OCI-LY3 (cell line): ENCODE measurements around the gene MAN1A1.

Source experiments
- CTCF ChIP-seq: fragments of 200-600, 300-600 bp; sonication (generic); IDR thresholded peaks from 2 replicates; pipeline ENCODE4 v1.5.1; 2014; ENCODE audit warnings: antibody characterized with exemption, low read length, low read depth
- EZH2phosphoT487 ChIP-seq: fragments of 200-600 bp; shearing (Covaris generic); IDR thresholded peaks from 2 replicates; pipeline ENCODE4 v1.6.1; 2018; ENCODE audit warnings: antibody characterized with exemption, mixed run types, low read depth

DNA sequence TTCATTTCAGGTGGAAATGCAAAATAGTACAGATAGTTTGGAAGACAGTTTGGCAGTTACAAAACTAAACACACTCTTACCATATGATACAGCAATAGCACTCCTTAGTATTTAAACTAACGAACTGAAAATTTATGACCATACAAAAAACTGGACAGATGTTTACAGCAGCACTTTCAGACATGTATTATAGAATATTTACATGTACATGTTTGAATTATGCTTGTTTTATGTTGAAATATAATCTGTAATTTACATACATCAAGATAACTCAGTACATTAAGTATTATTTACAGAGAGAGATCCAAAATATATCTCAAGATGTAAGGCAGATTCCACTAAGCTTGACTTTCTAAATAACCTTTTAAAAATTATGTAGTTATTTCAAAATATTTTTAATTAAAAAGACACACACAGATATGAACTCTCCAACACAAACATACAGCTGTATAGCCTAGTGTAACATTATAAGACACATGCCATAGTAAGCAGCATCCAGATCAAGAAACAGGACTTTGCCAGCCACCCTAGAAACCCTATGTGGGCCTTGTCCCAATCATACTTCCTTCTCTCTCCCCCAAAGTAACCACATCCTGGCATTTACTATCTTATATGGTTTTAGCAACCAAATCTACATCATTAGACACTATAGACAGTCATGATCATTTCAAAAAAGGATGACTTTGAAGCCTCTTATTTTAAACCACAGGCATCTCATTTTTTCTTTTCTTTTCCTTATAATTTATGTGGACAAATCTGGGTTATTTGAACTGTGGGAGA, 82.2 kb downstream of the MAN1A1 start:
- TF ChIP-seq CTCF, result no peak
- no peak for TF ChIP-seq EZH2phosphoT487
